ENCODE data around the gene CCR9.

Gene CCR9

DNA sequence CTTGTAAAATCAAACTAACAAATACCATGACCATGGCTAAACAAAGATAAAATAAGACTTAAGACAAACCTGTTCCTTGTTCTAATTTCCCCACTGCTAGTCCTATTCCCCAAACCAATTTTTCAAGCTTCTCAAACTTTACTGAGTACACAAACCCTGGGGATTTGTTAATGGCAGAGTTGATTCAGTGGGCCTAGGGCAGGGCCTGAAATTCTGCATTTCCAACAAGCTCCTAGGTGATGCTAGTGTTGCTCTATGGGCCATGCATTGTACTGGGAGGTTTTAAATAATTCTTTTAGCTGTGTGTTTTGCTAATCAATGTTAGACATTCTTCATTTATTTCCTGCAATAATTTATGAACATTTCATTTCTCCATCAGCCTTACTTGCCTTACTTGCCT lies 13.3 kb upstream of the CCR9 start:
- no peak for DNase-seq (ENCODE audit: low read depth in 2 of 2)

DNA sequence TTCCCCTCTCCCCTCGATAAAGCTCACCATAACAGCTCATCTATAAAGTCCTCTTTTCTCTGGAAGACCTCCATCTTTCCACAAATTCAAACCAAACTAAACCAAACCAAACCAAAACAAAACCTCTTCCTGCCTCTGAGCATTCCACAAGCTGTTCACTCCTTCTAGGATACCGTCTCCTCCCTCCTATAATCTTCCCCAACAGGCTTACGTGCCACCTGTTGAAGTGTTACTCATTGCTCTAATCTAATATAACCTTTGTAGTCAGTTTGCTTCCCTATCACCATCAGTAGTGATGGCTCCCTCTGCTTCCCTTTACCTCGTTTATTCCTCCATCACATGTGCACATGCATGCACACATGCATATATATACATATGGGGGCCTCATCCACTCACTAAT lies 12.7 kb upstream of the CCR9 start:
- DNase-seq (ENCODE audit: low read depth in 2 of 2) = no peak

DNA sequence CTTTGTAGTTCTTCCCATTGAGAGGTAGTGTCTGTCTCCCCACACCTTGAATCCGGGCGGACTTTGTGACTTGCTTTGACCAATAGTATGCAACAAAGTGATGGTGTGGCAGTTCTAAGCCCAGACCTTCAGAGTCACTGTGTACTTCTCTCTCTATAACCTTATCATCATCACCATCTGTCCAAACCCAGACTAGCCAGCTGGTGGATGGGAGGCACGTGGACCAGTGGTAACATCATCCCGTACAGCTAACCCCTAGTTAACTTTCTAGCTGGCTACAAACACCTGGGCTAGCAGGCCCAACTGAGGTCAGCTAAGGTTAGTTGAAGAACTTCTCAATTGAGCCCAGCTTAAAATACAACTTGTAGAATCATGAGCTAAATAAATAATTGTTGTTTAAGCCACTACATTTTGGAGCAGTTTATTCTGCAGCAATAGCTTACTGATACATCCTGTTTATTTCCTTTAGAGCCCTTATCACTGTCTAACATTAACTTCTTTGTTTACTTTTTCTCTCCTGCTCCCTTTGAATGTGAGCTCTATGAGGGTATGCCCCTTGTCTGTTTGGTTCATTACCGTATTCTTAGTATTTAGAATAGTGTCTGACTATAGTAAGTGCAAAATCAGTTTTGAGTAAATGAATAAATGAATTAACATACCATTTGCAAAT lies 11.5 kb upstream of the CCR9 start:
- no peak for DNase-seq (ENCODE audit: low read depth in 2 of 2)

DNA sequence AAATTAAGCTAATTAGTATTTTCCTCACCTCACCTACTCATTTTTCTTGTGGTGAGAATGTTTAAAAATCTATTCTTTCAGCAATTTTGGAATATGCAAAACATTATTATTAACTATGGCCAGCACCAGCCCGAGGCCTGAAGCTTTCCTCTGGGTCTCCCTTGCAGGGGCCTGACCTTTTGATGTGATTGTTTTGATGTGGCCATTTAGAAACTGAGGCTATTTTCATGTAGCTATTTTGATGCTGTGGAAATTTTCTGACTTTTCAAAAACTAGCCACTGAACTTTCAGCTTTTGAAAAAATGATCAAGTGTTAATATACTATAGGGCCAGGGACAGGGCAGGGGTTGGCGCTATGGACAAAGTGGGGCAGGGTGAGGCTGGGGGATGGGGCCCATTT lies 8.2 kb upstream of the CCR9 start:
- no peak for DNase-seq (ENCODE audit: low read depth in 2 of 2)

- no peak for DNase-seq (ENCODE audit: low read depth in 2 of 2)
Observed at GRCh38 chr3:45880725-45881077, 5.6 kb upstream of the CCR9 start.

DNA sequence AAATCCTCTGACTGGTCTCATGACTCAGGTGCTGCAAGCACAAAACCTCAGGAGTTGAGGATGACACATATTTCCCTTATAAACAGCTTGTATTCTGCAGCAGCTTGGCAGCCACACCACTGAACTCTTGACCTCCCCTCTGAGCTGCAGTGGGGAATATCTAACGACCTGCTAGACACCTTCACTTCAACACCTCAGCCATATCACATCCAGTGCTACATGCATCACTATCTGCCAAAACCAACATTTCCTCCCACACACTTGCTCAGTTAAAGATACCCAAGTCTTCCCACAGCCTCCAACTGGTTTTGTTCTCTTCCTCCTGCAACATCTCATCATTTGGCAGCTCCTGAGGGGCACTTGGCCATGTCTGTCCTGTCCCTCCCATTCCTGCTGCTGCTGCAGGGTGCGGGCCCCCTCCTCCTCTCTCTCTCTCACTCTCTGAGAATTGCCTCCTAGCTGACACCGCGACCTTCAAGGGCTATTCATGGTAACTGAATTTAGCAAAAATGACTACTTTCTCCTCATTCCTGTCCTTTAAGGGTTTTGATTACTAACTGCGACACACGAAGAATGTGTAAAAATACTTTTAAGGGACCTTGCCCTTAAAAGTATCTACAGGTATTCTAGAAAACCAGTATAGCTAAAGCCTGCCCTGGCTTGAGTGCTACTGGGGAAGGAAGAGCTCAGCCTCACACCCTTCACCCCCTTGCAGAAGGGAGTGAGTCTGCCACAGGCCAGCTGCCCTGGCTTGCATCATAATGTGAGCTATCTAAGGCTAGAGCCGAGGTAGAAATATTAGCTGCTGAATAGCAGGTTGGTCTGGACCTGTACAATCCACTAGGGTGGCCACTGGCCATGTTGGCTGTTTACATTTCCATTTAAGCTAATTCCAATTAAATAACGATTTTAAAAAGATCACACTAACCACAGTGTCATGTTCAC lies 5.0 kb upstream of the CCR9 start:
- DNase-seq (ENCODE audit: low read depth in 2 of 2) = peak; percentile 13 to 47

DNA sequence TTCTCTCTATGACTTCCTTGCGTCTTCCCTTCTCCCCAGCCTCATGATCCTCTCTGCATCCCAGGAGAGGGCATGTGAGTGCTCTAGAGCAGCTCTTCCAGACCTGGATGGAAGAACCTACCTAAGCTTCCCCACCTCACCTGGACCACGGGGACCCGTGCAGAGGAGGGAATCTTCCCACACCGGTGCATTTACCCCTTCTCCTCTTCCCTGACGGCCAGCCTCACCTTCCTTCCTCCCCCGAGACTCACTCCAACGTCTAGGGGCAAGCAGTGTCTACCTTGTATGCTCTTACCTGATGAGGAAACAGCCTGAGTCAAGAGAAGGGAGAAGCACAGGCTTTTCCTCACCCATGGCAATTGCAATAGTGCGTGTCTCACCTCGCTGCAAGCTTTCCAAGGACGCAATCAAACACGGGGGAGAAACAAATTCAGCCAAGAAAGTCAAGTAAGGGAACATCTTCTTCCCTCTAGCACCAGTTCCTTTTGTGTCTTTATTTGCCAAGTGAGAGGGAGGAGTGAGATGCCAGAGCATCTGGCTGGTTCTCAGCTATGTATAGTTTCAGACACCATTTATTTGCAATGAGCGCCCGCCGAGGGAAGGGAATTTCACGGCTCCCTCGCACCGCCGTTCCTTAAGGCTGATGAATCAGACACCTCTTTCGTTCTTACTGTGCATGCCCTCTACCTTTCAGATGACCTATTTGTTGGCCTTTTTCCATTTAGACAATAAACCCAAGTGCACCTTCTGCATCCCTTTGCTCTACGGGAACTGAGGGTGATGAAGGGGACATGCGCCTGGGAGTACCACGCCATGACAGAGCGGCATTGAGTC lies 1.8 kb upstream of the CCR9 start:
- no peak for DNase-seq (ENCODE audit: low read depth in 2 of 2)

DNA sequence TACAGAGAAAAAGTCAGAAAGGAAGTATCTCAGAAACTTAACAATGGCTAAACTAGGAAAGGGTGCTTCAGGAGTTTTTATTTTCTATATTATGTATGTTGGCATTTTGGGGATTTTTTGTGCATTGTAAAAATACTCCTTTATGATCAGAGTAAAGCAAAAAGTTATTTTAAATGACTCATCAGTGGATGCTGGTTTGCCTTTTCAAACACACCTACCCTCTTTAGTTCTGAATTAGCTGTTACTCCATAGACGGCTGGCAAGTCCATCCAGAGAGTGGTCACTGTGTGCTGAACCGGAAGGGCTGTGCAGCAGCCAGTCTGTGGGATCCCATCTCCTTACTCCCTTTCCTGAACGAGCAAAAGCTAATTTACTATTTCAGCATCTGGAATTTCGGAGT lies 942 bp downstream of the CCR9 start:
- DNase-seq (ENCODE audit: low read depth in 2 of 2) = no peak

- DNase-seq (ENCODE audit: low read depth in 2 of 2) = no peak
Observed at GRCh38 chr3:45887759-45888511, 1.6 kb downstream of the CCR9 start.

GRCh38 chr3:45889337-45889736 lies 3.0 kb downstream of the CCR9 start:
- DNase-seq (ENCODE audit: low read depth in 2 of 2) = no peak

GRCh38 chr3:45890405-45890804 lies 4.1 kb downstream of the CCR9 start:
- no peak for DNase-seq (ENCODE audit: low read depth in 2 of 2)

GRCh38 chr3:45892161-45892560 lies 5.8 kb downstream of the CCR9 start:
- DNase-seq (ENCODE audit: low read depth in 2 of 2) = no peak

DNA sequence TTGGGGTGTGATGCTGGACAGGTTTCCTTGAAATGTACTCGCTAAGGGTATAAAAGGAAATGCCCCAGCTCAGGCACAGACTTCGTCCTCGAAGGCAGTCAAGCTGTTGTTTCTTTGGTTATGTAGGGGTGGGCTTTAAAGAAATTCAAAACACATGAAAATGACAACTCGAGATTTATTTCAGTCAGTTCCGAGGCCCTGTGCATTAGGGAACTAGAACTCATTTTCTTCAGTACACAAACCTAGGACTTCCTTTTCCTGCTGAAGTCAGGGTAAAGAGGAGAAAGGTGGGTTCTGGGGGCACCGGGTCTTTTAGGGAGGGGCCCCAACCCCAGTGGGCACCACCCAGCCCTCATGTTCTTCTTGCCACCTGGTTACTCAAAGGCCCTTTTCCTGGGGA lies 7.7 kb downstream of the CCR9 start:
- DNase-seq (ENCODE audit: low read depth in 2 of 2) = no peak

DNA sequence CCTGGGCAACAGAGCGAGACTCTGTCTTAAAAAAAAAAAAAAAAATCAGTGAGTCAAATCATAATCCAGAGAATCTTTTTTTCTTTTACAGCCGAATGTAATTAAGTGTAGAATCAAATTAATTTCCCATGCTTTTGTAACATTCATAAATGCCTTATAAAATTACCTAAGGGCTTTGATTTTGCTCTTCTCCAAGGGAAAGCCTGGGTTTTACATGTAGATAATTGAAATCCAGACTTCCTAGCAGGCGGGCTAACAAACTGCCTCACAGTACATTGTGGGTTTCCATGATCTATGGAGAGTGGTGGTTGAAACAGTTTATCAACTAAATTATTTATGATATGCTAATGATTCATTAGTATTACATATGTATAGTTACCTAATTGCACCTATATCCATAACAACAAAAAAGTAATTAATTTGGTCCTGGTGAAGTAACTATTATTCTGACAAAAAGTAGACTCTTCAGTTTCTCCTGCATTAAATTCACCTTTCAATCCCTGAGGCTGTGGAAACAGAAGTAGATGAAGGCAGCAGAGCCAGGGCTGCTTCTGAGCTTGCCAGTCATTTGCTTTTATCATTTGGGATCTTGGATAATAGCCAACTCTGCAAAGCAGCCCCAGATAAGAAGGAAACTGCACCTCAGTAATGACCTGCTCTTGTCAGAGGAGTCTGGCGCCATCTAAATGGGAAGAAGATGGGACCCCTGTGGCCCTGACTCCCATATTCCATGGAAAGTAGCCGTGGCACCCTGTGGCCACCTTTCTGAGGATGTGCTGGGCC lies 9.5 kb downstream of the CCR9 start:
- no peak for DNase-seq (ENCODE audit: low read depth in 2 of 2)

- no peak for DNase-seq (ENCODE audit: low read depth in 2 of 2)
Observed at GRCh38 chr3:45896956-45897355, 10.6 kb downstream of the CCR9 start.

GRCh38 chr3:45904931-45905330 lies 18.6 kb downstream of the CCR9 start:
- DNase-seq (ENCODE audit: low read depth in 2 of 2) = no peak

GRCh38 chr3:45905755-45906154 lies 19.4 kb downstream of the CCR9 start:
- DNase-seq (ENCODE audit: low read depth in 2 of 2) = no peak

DNA sequence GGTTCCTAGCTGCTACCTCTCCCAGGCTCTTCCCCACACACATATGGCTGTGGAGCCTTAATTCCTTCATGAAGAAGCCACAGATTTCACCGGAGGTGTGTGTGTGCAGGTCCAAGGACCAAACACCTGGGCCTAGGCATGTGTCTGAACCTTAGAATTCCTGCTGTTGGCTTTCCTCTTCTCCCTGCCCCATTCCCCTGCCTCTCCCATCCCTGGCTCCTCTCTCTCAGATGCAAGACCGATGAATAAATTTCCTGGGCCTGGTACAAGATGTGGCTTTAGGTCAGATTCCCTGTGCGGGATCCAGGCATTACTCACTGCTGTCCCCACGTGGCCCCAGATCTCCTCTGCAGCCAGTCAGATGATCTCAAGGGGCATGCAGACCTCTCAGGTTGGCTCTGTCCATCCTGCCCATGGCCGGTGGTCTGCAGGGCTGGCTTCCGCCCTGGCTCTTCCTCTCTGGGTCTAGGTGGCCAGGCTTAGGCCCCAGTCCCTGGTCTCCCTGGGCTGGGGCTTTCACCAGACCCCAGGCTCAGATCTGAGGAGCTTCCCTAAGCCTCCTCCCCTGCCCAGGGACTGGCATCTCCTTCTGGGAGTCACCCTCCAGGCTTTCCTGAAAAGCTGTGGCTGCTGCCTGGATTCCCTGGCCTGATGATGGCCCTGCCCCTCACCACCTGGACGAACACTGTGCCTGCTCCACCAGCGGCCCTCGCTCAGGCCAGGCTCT lies 20.5 kb downstream of the CCR9 start:
- DNase-seq (ENCODE audit: low read depth in 2 of 2) = no peak

- DNase-seq (ENCODE audit: low read depth in 2 of 2) = no peak
Observed at GRCh38 chr3:45907769-45908705, 21.7 kb downstream of the CCR9 start.

Data from stimulated activated CD8-positive, alpha-beta memory T cell treated with anti-CD3 and anti-CD28 coated beads, Interleukin-15, amount 100 ng/mL, for 48 hours (primary cell).